Measurements from ENCODE around the gene RAB24. TPM values are rescaled to one million over a fixed set of nuclear protein-coding genes. Genes with fewer than 3 reads are reported as not detected.

Gene RAB24
- total and polyA plus RNA-seq, 2 donors = 9.7 to 50.6 TPM

GRCh38 chr5:177302354-177303110, 987 bp downstream of the RAB24 start:
- WGBS = 29% methylated on average over 24 of the region's 24 CpGs
- Histone ChIP-seq H3K36me3 (ENCODE audit: insufficient read depth) (no peaks in the 10 kb centered on the region), H3K4me1 (ENCODE audit: insufficient read depth) (peaks cover 2% of the 10 kb centered on the region), H3K27ac (ENCODE audit: low read depth) (no peak overlapping the region), H3K4me3 (ENCODE audit: low read depth, low read length) (peak overlapping the region; percentile 88)
- no peak for DNase-seq (ENCODE audit: extremely low spot score)

- Histone ChIP-seq H3K4me1 (ENCODE audit: insufficient read depth) (peaks cover 2% of the 10 kb centered on the region), H3K27ac (ENCODE audit: low read depth) (no peak overlapping the region), H3K4me3 (ENCODE audit: low read depth, low read length) (no peak overlapping the region), H3K36me3 (ENCODE audit: insufficient read depth) (no peaks in the 10 kb centered on the region)
- peak; percentile 45 for DNase-seq (ENCODE audit: extremely low spot score)
- WGBS = 68% methylated on average over 7 of the region's 7 CpGs
Observed at GRCh38 chr5:177301503-177302165, 1.9 kb downstream of the RAB24 start.

- DNase-seq (ENCODE audit: extremely low spot score) = no peak
- WGBS = 91% methylated on average over 2 of the region's 2 CpGs
- Histone ChIP-seq H3K27ac (ENCODE audit: low read depth) (no peak overlapping the region), H3K4me1 (ENCODE audit: insufficient read depth) (peaks cover 2% of the 10 kb centered on the region), H3K36me3 (ENCODE audit: insufficient read depth) (no peaks in the 10 kb centered on the region), H3K4me3 (ENCODE audit: low read depth, low read length) (no peak overlapping the region)
Observed at GRCh38 chr5:177300951-177301350, 2.6 kb downstream of the RAB24 start.

- peaks cover 2% of the 10 kb centered on the region for H3K4me1 ChIP-seq (ENCODE audit: insufficient read depth)
- no peak overlapping the region for H3K4me3 ChIP-seq (ENCODE audit: low read depth, low read length)
- H3K27ac ChIP-seq (ENCODE audit: low read depth) = peak overlapping the region; percentile 41
- H3K36me3 ChIP-seq (ENCODE audit: insufficient read depth) = no peaks in the 10 kb centered on the region
- 19% methylated on average over 4 of the region's 4 CpGs for WGBS
- DNase-seq (ENCODE audit: extremely low spot score) = peak; percentile 35
Observed at GRCh38 chr5:177300236-177300880, 3.2 kb downstream of the RAB24 start.

- peaks cover 2% of the 10 kb centered on the region for H3K4me1 ChIP-seq (ENCODE audit: insufficient read depth)
- H3K27ac ChIP-seq (ENCODE audit: low read depth) = no peak overlapping the region
- no peak overlapping the region for H3K4me3 ChIP-seq (ENCODE audit: low read depth, low read length)
- no peak for DNase-seq (ENCODE audit: extremely low spot score)
- peaks cover 1% of the 10 kb centered on the region for H3K36me3 ChIP-seq (ENCODE audit: insufficient read depth)
- 71% methylated on average over 9 of the region's 9 CpGs for WGBS
Observed at GRCh38 chr5:177299697-177300096, 3.8 kb downstream of the RAB24 start.

GRCh38 chr5:177297922-177298321, 5.6 kb downstream of the RAB24 start:
- WGBS = 86% methylated on average over 2 of the region's 2 CpGs
- peaks cover 10% of the 10 kb centered on the region for H3K36me3 ChIP-seq (ENCODE audit: insufficient read depth)
- H3K4me3 ChIP-seq (ENCODE audit: low read depth, low read length) = no peak overlapping the region
- H3K27ac ChIP-seq (ENCODE audit: low read depth) = no peak overlapping the region
- DNase-seq (ENCODE audit: extremely low spot score) = no peak
- peaks cover 2% of the 10 kb centered on the region for H3K4me1 ChIP-seq (ENCODE audit: insufficient read depth)

GRCh38 chr5:177296581-177296980, 6.9 kb downstream of the RAB24 start:
- H3K4me1 ChIP-seq (ENCODE audit: insufficient read depth) = no peaks in the 10 kb centered on the region
- H3K36me3 ChIP-seq (ENCODE audit: insufficient read depth) = peaks cover 10% of the 10 kb centered on the region
- no peak overlapping the region for H3K27ac ChIP-seq (ENCODE audit: low read depth)
- H3K4me3 ChIP-seq (ENCODE audit: low read depth, low read length) = no peak overlapping the region
- no peak for DNase-seq (ENCODE audit: extremely low spot score)
- 59% methylated on average over 4 of the region's 4 CpGs for WGBS

- WGBS = 93% methylated on average over 9 of the region's 9 CpGs
- Histone ChIP-seq H3K4me3 (ENCODE audit: low read depth, low read length) (no peak overlapping the region), H3K27ac (ENCODE audit: low read depth) (no peak overlapping the region), H3K36me3 (ENCODE audit: insufficient read depth) (peaks cover 10% of the 10 kb centered on the region), H3K4me1 (ENCODE audit: insufficient read depth) (no peaks in the 10 kb centered on the region)
- DNase-seq (ENCODE audit: extremely low spot score) = no peak
Observed at GRCh38 chr5:177295924-177296323, 7.6 kb downstream of the RAB24 start.

GRCh38 chr5:177294632-177295031, 8.9 kb downstream of the RAB24 start:
- Histone ChIP-seq H3K27ac (ENCODE audit: low read depth) (no peak overlapping the region), H3K36me3 (ENCODE audit: insufficient read depth) (peaks cover 10% of the 10 kb centered on the region), H3K4me1 (ENCODE audit: insufficient read depth) (no peaks in the 10 kb centered on the region), H3K4me3 (ENCODE audit: low read depth, low read length) (no peak overlapping the region)
- WGBS = 86% methylated on average over 3 of the region's 3 CpGs
- no peak for DNase-seq (ENCODE audit: extremely low spot score)

GRCh38 chr5:177293819-177294581, 9.5 kb downstream of the RAB24 start:
- no peak for DNase-seq (ENCODE audit: extremely low spot score)
- H3K4me3 ChIP-seq (ENCODE audit: low read depth, low read length) = no peak overlapping the region
- no peak overlapping the region for H3K27ac ChIP-seq (ENCODE audit: low read depth)
- H3K4me1 ChIP-seq (ENCODE audit: insufficient read depth) = no peaks in the 10 kb centered on the region
- H3K36me3 ChIP-seq (ENCODE audit: insufficient read depth) = peaks cover 10% of the 10 kb centered on the region
- 94% methylated on average over 12 of the region's 12 CpGs for WGBS

- H3K4me3 ChIP-seq (ENCODE audit: low read depth, low read length) = no peak overlapping the region
- H3K27ac ChIP-seq (ENCODE audit: low read depth) = no peak overlapping the region
- H3K36me3 ChIP-seq (ENCODE audit: insufficient read depth) = peaks cover 12% of the 10 kb centered on the region
- 97% methylated on average over 7 of the region's 7 CpGs for WGBS
- DNase-seq (ENCODE audit: extremely low spot score) = no peak
- no peaks in the 10 kb centered on the region for H3K4me1 ChIP-seq (ENCODE audit: insufficient read depth)
Observed at GRCh38 chr5:177291735-177292134, 11.8 kb downstream of the RAB24 start.

GRCh38 chr5:177290816-177291596, 12.5 kb downstream of the RAB24 start:
- no peak overlapping the region for H3K4me3 ChIP-seq (ENCODE audit: low read depth, low read length)
- H3K4me1 ChIP-seq (ENCODE audit: insufficient read depth) = no peaks in the 10 kb centered on the region
- H3K36me3 ChIP-seq (ENCODE audit: insufficient read depth) = peaks cover 15% of the 10 kb centered on the region
- no peak for DNase-seq (ENCODE audit: extremely low spot score)
- H3K27ac ChIP-seq (ENCODE audit: low read depth) = no peak overlapping the region
- WGBS = 94% methylated on average over 12 of the region's 12 CpGs

- Histone ChIP-seq H3K27ac (ENCODE audit: low read depth) (no peak overlapping the region), H3K4me1 (ENCODE audit: insufficient read depth) (no peaks in the 10 kb centered on the region), H3K4me3 (ENCODE audit: low read depth, low read length) (no peak overlapping the region), H3K36me3 (ENCODE audit: insufficient read depth) (peaks cover 5% of the 10 kb centered on the region)
- no peak for DNase-seq (ENCODE audit: extremely low spot score)
- 87% methylated on average over 2 of the region's 2 CpGs for WGBS
Observed at GRCh38 chr5:177288191-177288590, 15.3 kb downstream of the RAB24 start.
